Measurements from ENCODE around the gene PTPMT1. TPM values are rescaled to one million over a fixed set of nuclear protein-coding genes. Genes with fewer than 3 reads are reported as not detected.

Gene PTPMT1

GRCh38 chr11:47616726-47617416 is 51.5 kb downstream of the PTPMT1 start:
- DNase-seq (ENCODE audit: low spot score) = no peak
- H2BK120ac ChIP-seq (ENCODE audit: low read depth, low read length) = no peak overlapping the region

GRCh38 chr11:47617417-47617809 is 52.0 kb downstream of the PTPMT1 start:
- no peak overlapping the region for H2BK120ac ChIP-seq (ENCODE audit: low read depth, low read length)
- no peak overlapping the region for H3K18ac ChIP-seq (ENCODE audit: low read length)
- no peak overlapping the region for H2BK12ac ChIP-seq (ENCODE audit: low read length)
- no peak overlapping the region for H3K4ac ChIP-seq (ENCODE audit: low read length)
- no peaks in the 10 kb centered on the region for H3K9me3 ChIP-seq (replicated peaks in 1 of 2; ENCODE audit: control insufficient read depth in 2 of 2, insufficient read depth in 1 of 2, low read depth in 1 of 2, low read length in 2 of 2)
- no peak overlapping the region for H3K4me3 ChIP-seq (ENCODE audit: low read length in 2 of 2)
- no peaks in the 10 kb centered on the region for H3K27me3 ChIP-seq (ENCODE audit: control insufficient read depth in 3 of 3, insufficient read depth in 3 of 3, low read depth in 1 of 3, low read length in 3 of 3)
- H3K14ac ChIP-seq (ENCODE audit: low read length) = no peak overlapping the region
- H3K36me3 ChIP-seq (replicated peaks in 1 of 2; ENCODE audit: control insufficient read depth in 2 of 2, insufficient read depth in 2 of 2, low read length in 2 of 2) = peaks cover 12 to 56% of the 10 kb centered on the region in 2 donors
- H2BK15ac ChIP-seq (ENCODE audit: low read length) = no peak overlapping the region
- no peaks in the 10 kb centered on the region for H3K4me1 ChIP-seq (ENCODE audit: control insufficient read depth in 2 of 2, insufficient read depth in 1 of 2, low read depth in 1 of 2, low read length in 2 of 2)
- H4K91ac ChIP-seq (ENCODE audit: low read depth, low read length, poor library complexity) = no peak overlapping the region
- H3K9ac ChIP-seq (ENCODE audit: low read depth, low read length, poor library complexity) = no peak overlapping the region
- no peak overlapping the region for H2AFZ ChIP-seq (ENCODE audit: low read length)
- no peak overlapping the region for H3K27ac ChIP-seq (replicated peaks; ENCODE audit: low read length)
- no peak overlapping the region for H4K8ac ChIP-seq (ENCODE audit: low read depth, low read length)
- H3K79me1 ChIP-seq (ENCODE audit: low read depth, low read length) = no peaks in the 10 kb centered on the region
- H3K23ac ChIP-seq (ENCODE audit: low read depth, low read length, poor library complexity) = no peak overlapping the region
- H3K4me2 ChIP-seq (ENCODE audit: insufficient read depth, low read length, poor library complexity, severe bottlenecking) = no peak overlapping the region
- H2AK5ac ChIP-seq (ENCODE audit: low read depth, low read length) = no peak overlapping the region
- WGBS, 2 donors (ENCODE audit: extremely low coverage in 2 of 2, insufficient read length in 2 of 2, insufficient replicate concordance in 1 of 2) = no CpG with 5 or more reads among the region's 3 CpGs
- no peak overlapping the region for H2BK5ac ChIP-seq (ENCODE audit: low read length)
- no peak for DNase-seq (ENCODE audit: low spot score)

More at GRCh38 chr11:47616726-47617416, 51.5 kb downstream of the PTPMT1 start:
- Histone ChIP-seq H3K9ac (ENCODE audit: low read depth, low read length, poor library complexity) (no peak overlapping the region), H4K91ac (ENCODE audit: low read depth, low read length, poor library complexity) (no peak overlapping the region), H3K4me3 (ENCODE audit: low read length in 2 of 2) (no peak overlapping the region), H2AK5ac (ENCODE audit: low read depth, low read length) (no peak overlapping the region), H4K8ac (ENCODE audit: low read depth, low read length) (no peak overlapping the region), H3K9me3 (replicated peaks in 1 of 2; ENCODE audit: control insufficient read depth in 2 of 2, insufficient read depth in 1 of 2, low read depth in 1 of 2, low read length in 2 of 2) (no peaks in the 10 kb centered on the region), H3K27me3 (ENCODE audit: control insufficient read depth in 3 of 3, insufficient read depth in 3 of 3, low read depth in 1 of 3, low read length in 3 of 3) (no peaks in the 10 kb centered on the region), H3K18ac (ENCODE audit: low read length) (no peak overlapping the region), H3K36me3 (replicated peaks in 1 of 2; ENCODE audit: control insufficient read depth in 2 of 2, insufficient read depth in 2 of 2, low read length in 2 of 2) (peaks cover 12 to 50% of the 10 kb centered on the region in 2 donors), H2AFZ (ENCODE audit: low read length) (no peak overlapping the region), H3K79me1 (ENCODE audit: low read depth, low read length) (no peaks in the 10 kb centered on the region), H3K4ac (ENCODE audit: low read length) (no peak overlapping the region), H3K4me1 (ENCODE audit: control insufficient read depth in 2 of 2, insufficient read depth in 1 of 2, low read depth in 1 of 2, low read length in 2 of 2) (no peaks in the 10 kb centered on the region), H3K23ac (ENCODE audit: low read depth, low read length, poor library complexity) (no peak overlapping the region), H2BK15ac (ENCODE audit: low read length) (no peak overlapping the region), H3K4me2 (ENCODE audit: insufficient read depth, low read length, poor library complexity, severe bottlenecking) (no peak overlapping the region), H2BK12ac (ENCODE audit: low read length) (no peak overlapping the region), H2BK5ac (ENCODE audit: low read length) (no peak overlapping the region), H3K27ac (replicated peaks; ENCODE audit: low read length) (no peak overlapping the region), H3K14ac (ENCODE audit: low read length) (no peak overlapping the region)
- WGBS, 2 donors (ENCODE audit: extremely low coverage in 2 of 2, insufficient read length in 2 of 2, insufficient replicate concordance in 1 of 2) = no CpG with 5 or more reads among the region's 10 CpGs

GRCh38 chr11:47620836-47621378 is 55.5 kb downstream of the PTPMT1 start:
- no peaks in the 10 kb centered on the region for H3K27me3 ChIP-seq (ENCODE audit: control insufficient read depth in 3 of 3, insufficient read depth in 3 of 3, low read depth in 1 of 3, low read length in 3 of 3)
- H2AFZ ChIP-seq (ENCODE audit: low read length) = no peak overlapping the region
- H3K23ac ChIP-seq (ENCODE audit: low read depth, low read length, poor library complexity) = no peak overlapping the region
- H2BK15ac ChIP-seq (ENCODE audit: low read length) = no peak overlapping the region
- no peak overlapping the region for H3K18ac ChIP-seq (ENCODE audit: low read length)
- no peak overlapping the region for H4K91ac ChIP-seq (ENCODE audit: low read depth, low read length, poor library complexity)
- H3K9me3 ChIP-seq (replicated peaks in 1 of 2; ENCODE audit: control insufficient read depth in 2 of 2, insufficient read depth in 1 of 2, low read depth in 1 of 2, low read length in 2 of 2) = no peaks in the 10 kb centered on the region
- no peak overlapping the region for H2BK5ac ChIP-seq (ENCODE audit: low read length)
- DNase-seq (ENCODE audit: low spot score) = no peak
- H3K4ac ChIP-seq (ENCODE audit: low read length) = no peak overlapping the region
- no peak overlapping the region for H2BK120ac ChIP-seq (ENCODE audit: low read depth, low read length)
- H3K27ac ChIP-seq (replicated peaks; ENCODE audit: low read length) = no peak overlapping the region
- H4K8ac ChIP-seq (ENCODE audit: low read depth, low read length) = no peak overlapping the region
- H2BK12ac ChIP-seq (ENCODE audit: low read length) = no peak overlapping the region
- H2AK5ac ChIP-seq (ENCODE audit: low read depth, low read length) = no peak overlapping the region
- no CpG with 5 or more reads among the region's 2 CpGs for WGBS, 2 donors (ENCODE audit: extremely low coverage in 2 of 2, insufficient read length in 2 of 2, insufficient replicate concordance in 1 of 2)
- no peaks in the 10 kb centered on the region for H3K4me1 ChIP-seq (ENCODE audit: control insufficient read depth in 2 of 2, insufficient read depth in 1 of 2, low read depth in 1 of 2, low read length in 2 of 2)
- no peaks in the 10 kb centered on the region for H3K79me1 ChIP-seq (ENCODE audit: low read depth, low read length)
- H3K36me3 ChIP-seq (replicated peaks in 1 of 2; ENCODE audit: control insufficient read depth in 2 of 2, insufficient read depth in 2 of 2, low read length in 2 of 2) = peaks cover 22 to 90% of the 10 kb centered on the region in 2 donors
- no peak overlapping the region for H3K4me3 ChIP-seq (ENCODE audit: low read length in 2 of 2)
- H3K4me2 ChIP-seq (ENCODE audit: insufficient read depth, low read length, poor library complexity, severe bottlenecking) = no peak overlapping the region
- no peak overlapping the region for H3K14ac ChIP-seq (ENCODE audit: low read length)
- H3K9ac ChIP-seq (ENCODE audit: low read depth, low read length, poor library complexity) = no peak overlapping the region

Small RNA genes lying within 50 kb of the gene (small RNA-seq; reads per million reads assigned to genes)
- gene RN7SL652P (ENCODE audit: insufficient read depth) (not detected), gene RNU5E-10P (ENCODE audit: insufficient read depth) (not detected)

Data from neuronal stem cell (in vitro differentiated cells).